RWPE1 (cell line): ENCODE results near the gene TCP11L2.

Source experiments
- CTCF ChIA-PET: fragments of 350-600 bp; sonication (Branson Sonifier 250); formaldehyde crosslinking; extraction: SDS; loops from one replicate; lab custom pipeline; 2021; lab: Yijun Ruan, JAX
- POLR2A ChIA-PET: fragments of 400-600 bp; formaldehyde crosslinking; extraction: SDS; loops from one replicate; lab custom pipeline; 2020; ENCODE audit warnings: antibody characterized with exemption; ENCODE audit not compliant: low non-redundant PET; lab: Yijun Ruan, JAX
- DNase-seq: peaks from one replicate; pipeline ENCODE4 v3.0.0; 2012; ENCODE audit warnings: low spot score
- H3K27ac ChIP-seq: fragments of 450-650 bp; 2 replicates; pipeline ENCODE4 v1.5.1; 2017
- TF ChIP-seq, protein P1 (sequence below): fragments of 450-650 bp; conservative IDR thresholded peaks from 2 replicates; pipeline ENCODE4 v1.5.1; 2017; ENCODE audit warnings: low read depth, mild to moderate bottlenecking

The TCP11L2 gene

DNA sequence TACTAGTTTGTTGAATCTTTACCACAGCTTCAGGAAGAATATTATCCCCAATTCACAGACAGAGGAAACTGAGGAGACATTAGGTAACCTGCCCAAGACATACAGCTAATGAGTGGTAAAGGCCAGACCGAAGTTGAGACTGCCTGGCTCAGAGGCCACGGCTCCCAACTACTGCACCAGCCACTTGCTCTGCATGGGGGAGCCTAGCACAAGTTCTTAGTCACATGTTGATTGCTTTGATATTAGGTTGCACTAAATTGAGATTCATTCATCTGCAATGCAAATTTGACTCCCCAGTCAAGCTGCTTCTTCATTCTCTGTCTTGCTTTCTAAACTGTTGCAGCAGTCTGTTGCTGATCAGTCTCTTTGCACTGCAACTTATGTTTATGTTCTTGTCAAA is 29.1 kb downstream of the TCP11L2 start:
- CTCF ChIA-PET, result no interaction called here
- POLR2A ChIA-PET, result no interaction called here
- no peak for DNase-seq

DNA sequence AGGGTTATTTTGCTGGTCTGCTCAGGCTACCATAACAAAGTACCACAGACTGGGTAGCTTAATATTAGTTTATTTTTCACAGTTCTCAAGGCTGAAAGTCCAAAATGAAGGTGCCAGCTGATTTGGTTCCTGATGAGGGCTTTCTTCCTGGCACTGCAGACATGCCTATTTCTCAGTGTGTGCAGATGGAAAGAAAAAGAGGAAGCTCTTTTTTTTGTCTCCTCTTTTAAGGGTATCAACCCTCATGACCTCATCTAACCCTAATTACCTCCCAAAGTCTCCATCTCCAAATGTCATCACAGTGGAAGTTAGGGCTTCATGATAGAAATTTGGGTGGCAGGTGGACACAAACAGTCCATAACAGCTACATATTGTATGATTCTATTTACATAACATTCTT is 30.0 kb downstream of the TCP11L2 start:
- CTCF ChIA-PET, result interaction anchor here (0.5 kb wide), 1 partner anchor 509 kb away, joined by 3 read pairs; no protein-coding TSS in a partner anchor
- TF ChIP-seq, protein P1, sequence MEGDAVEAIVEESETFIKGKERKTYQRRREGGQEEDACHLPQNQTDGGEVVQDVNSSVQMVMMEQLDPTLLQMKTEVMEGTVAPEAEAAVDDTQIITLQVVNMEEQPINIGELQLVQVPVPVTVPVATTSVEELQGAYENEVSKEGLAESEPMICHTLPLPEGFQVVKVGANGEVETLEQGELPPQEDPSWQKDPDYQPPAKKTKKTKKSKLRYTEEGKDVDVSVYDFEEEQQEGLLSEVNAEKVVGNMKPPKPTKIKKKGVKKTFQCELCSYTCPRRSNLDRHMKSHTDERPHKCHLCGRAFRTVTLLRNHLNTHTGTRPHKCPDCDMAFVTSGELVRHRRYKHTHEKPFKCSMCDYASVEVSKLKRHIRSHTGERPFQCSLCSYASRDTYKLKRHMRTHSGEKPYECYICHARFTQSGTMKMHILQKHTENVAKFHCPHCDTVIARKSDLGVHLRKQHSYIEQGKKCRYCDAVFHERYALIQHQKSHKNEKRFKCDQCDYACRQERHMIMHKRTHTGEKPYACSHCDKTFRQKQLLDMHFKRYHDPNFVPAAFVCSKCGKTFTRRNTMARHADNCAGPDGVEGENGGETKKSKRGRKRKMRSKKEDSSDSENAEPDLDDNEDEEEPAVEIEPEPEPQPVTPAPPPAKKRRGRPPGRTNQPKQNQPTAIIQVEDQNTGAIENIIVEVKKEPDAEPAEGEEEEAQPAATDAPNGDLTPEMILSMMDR, result no peak
- POLR2A ChIA-PET, result no interaction called here
- no peak overlapping the region for H3K27ac ChIP-seq
- DNase-seq, result no peak

More for the DNA sequence above, 29.1 kb downstream of the TCP11L2 start:
- no peak overlapping the region for H3K27ac ChIP-seq
- TF ChIP-seq, protein P1, result no peak

DNA sequence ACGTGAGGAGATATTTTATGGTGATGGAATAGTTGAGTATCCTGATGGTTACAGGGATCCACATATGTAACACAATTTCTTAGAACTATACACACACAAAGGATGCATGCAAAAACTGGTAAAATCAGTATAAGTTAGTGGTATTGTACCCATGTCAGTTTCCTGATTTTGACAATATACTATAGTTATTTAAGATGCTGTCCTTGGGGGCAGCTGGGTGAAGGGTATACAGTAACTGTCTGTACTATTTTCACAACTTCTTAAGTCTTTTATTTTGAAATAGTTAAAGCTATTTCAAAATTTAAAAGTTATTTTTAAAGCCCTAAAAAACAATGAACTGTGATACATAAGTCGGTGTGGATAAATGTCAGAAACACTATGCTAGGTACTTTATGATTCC is 30.5 kb downstream of the TCP11L2 start:
- no peak for DNase-seq
- no peak overlapping the region for H3K27ac ChIP-seq
- ChIA-PET CTCF (no interaction called here), POLR2A (no interaction called here)
- TF ChIP-seq, protein P1, result no peak

DNA sequence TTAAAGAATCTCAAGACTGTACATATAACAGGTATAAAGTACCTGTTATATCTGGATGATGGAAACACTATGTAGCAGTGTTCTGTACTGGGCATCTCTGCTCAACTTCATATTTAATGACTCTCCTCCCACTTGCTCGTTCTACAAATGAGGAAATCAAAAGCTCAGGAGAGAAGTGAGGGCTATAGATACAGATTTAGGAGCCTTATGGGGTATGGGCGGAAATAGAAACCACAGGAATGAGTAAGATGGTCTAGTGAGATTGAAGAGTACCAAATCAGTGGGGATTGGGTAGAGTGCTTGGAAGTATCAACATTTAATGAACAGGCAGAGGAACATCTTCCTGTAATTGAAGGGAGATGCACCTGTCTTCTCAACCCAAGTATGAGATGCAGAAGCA is 31.2 kb downstream of the TCP11L2 start:
- TF ChIP-seq, protein P1, result no peak
- CTCF ChIA-PET, result interaction anchor here (0.6 kb wide), 1 partner anchor 241 kb away, joined by 6 read pairs; no protein-coding TSS in a partner anchor
- DNase-seq, result no peak
- no peak overlapping the region for H3K27ac ChIP-seq
- POLR2A ChIA-PET, result no interaction called here

DNA sequence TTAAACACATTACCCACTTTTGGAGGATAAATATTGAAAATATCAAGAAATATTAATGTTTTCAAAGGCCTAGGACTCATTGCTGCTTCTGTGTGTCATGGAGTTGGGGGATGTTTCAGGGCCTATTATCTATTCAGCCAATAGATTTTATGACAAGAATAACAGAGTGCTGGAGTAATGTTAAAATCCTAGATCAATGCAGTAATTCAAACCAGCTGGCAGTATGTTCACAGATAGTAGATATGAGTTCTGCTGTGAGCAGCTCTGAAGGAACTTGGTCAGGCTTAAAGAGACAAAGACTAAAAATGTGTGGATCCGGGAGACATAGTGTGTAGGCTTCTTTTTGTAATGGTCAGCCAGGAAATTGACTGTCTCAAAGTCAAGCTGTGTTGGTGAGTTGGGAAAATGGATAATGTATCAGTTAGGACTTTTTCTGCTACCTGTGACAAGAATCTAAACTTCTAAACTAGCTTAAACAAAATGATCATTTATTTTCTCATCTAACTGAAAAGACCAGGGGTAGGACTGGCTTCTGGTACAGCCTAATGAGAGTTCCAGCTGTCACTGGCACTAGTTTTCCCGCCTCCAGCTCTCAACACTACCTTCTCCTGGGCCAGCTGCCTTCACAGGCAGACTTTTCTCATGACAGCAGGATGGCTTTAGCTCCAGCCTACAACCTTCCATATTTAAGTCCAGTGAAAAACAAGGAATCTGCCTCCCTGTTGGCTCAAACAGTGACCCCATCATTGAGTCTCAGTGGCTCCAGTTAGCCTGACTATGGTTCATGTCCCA is 38.7 kb downstream of the TCP11L2 start:
- TF ChIP-seq, protein P1, result no peak
- H3K27ac ChIP-seq, result peak overlapping the region; percentile 45
- no peak for DNase-seq
- ChIA-PET CTCF (interaction anchor here (2.2 kb wide), 1 partner anchor 114 kb away, joined by 5 read pairs; no protein-coding TSS in a partner anchor), POLR2A (no interaction called here)

DNA sequence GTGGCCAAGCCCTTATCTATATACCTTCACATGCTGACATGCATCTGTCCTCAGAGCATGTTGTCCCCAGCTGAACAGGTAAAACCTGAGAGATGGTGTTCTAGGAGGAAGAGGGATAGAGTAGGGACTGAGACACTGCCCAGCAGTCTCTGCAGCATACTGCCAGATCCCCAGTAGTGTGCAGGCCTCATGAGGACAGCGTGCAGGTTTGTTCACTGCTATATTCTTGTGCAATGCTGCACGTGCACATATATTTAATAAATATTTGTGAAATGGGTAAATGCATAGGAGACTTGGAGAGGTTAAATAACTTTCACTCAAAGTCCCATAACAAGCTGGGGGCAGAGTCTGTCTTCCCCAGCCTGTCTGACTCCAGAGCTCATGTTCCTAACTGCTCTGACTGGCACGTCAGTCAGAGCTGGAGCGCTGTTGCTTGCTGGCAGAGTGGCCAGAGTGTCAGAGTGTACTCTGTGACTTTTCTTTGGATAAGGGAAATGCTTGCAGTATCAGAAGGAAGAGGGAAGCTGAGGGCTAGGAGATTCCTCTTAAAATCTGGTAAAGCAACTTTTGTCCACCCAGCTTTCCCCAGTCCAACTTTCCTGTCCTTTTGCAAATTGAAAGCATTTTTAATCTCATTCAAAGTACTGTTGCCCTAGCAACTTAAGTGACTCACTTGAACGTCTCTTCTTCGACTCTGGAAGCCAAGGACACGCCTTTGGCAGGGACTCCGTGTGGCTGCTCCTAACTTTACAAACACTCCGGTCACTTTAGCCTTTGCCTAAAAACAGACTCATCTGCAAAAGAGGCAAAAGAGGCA is 40.1 kb downstream of the TCP11L2 start:
- TF ChIP-seq, protein P1, result no peak
- CTCF ChIA-PET, result interaction anchor here (0.5 to 2.2 kb wide), 2 partner anchors 28 to 116 kb away, joined by 5 to 7 read pairs; no protein-coding TSS in a partner anchor
- H3K27ac ChIP-seq, result peak overlapping the region; percentile 95
- peak; percentile 51 for DNase-seq
- POLR2A ChIA-PET, result interaction anchor here (0.6 kb wide), 1 partner anchor 14 kb away, joined by 4 read pairs; the partner anchor contains the start of gene POLR3B
